Metanephros (tissue), 1 donor: ENCODE measurements around the gene SGTB. TPM values are rescaled to one million over a fixed set of nuclear protein-coding genes. Genes with fewer than 3 reads are reported as not detected.

Experiments
- total RNA-seq: library from RNA; depleted of rRNA; stranded (reverse); fragments of >200 nt; gene quantifications from one replicate; pipeline ENCODE4 v1.2.3, GENCODE V29; 2014

Gene SGTB, protein sequence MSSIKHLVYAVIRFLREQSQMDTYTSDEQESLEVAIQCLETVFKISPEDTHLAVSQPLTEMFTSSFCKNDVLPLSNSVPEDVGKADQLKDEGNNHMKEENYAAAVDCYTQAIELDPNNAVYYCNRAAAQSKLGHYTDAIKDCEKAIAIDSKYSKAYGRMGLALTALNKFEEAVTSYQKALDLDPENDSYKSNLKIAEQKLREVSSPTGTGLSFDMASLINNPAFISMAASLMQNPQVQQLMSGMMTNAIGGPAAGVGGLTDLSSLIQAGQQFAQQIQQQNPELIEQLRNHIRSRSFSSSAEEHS
- total RNA-seq: 5.5 TPM

DNA sequence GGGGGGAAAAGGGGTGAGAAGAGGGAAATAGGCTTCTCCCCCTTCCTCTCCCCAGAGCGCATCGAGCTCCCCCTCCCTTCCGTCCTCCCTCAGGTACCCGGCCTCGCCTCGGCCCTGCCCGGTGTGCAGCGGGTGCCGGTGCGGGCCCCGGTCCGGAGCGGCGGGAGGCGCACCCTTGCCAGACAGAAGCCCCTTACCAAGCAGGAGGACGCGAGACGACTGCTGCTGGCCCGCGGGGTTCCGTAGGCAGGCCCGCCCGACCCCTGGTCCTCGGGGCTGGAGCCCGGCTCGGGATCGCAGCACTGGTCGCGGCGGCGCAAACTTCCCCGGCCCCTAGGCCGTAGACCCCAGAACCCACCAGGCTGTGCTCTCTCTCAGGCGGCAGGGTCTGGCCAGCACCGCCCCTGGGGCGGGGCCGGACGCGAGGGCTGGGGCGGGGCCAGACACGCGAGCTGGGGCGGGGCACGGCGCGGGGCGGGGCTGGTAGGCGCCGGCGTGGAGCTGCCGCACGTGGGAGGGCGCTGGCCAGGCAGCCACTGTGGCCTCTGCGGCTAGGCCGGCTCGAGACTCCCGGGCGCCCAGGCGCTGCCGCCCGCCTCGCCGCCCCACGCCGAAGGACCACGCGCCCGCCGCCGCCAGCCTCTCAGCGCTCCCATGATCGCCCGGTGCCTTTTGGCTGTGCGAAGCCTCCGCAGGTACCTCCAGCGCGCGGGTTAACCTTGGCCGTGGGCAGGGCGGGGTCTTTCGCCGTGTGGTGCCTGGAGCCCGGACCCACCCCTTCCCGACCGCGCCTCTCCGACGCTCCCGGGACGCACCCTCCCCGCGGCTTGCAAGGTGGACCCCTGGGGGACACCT lies at the start of gene SGTB, which contains the start of gene NLN:
Gene SGTB (minus strand): TSS at position 390 of the 855 bp plus-strand sequence. CDS start 1,302 bp downstream, outside the sequence.
Gene NLN (plus strand): TSS at position 486 of the 855 bp plus-strand sequence. CDS start 169 bp downstream, at position 655.

DNA sequence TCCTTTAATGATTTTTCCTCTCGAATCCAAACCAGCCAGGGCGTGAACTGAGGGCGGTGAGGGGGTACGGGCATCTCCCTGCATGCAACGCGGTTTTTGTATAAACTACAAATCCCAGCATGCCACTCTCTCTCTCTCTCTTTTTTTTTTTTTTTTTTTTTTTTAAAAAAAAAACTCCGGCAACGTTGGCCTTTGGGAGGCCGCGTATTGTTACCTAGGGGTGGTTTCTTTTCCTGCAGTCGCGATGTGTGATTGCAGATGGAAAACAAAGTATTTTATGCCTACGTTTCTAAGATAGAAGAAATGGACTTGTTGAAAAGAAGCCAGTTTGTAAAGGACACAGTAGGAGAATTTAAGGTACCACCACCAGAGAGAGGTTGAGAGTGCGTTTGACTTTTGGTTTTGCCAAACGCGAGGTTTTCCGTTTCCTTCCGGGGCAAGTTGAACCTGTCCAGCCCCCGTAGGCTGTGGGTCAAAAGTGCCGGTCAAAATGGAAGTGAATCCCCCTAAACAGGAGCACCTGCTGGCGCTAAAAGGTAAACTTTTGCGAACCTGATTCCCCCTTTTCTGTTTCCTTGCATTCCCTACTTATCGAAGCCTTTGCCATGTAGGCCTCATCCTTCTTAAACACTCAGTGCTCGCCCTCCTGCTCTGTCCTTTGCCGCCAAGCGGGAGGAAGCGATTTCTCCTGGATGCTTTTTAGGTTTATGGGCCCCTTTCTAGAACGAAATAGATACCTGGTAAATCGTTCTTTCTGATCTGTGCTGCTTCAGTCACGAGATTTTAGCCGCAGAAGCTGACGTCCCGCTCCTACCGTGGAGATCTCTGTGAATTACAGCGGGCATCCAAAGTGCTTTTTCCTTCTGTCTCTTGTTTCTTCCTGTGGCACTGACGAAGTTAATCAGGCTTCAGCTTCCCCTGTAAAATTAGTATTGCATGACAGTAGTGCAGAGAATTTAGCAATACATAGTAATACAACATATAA lies 97.0 kb downstream of the SGTB start, which contains the start of the genes SHLD3 and TRAPPC13:
Gene SHLD3 (plus strand): TSS at position 457 of the 985 bp plus-strand sequence. CDS start 4,561 bp downstream, outside the sequence.
Gene TRAPPC13 (plus strand): TSS at position 457 of the 985 bp plus-strand sequence. CDS start 34 bp downstream, at position 491.

DNA sequence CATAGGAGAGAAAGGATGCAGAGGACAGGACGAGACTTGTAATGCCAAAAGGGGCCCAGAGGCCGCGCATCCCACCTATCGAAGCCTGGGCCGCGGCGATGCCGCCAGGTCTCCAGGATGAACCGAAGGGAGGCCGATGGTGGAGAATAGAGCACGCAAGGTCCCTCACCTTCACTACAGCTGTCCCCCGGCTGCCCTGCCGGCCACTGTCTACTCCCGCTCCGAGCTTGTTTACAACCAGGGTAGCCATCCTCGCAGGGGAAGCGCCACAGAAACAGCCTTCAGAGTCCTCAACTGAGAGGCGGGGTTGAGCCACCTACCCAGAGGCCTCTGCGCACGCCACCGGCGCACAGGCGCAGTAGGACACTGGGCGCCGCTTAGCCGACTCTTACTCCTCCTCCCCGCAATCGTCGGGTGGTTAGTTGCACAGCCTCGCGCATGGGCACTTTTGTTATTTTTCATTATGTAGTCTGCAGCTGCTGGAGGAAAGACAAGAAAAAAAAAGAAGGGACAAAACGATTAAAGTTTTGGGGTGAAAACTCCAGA lies 97.8 kb downstream of the SGTB start, which contains the start of gene TRIM23:
Gene TRIM23 (minus strand): TSS at position 309 of the 546 bp plus-strand sequence. CDS start 59 bp downstream, at position 250.

Other genes with a start within 250 kb of the SGTB start
- 7.6 TPM for gene ADAMTS6, start 240.2 kb downstream of the SGTB start, total RNA-seq
- gene CENPK, start 158.9 kb downstream of the SGTB start, total RNA-seq: 9.3 TPM
- gene PPWD1, start 158.8 kb downstream of the SGTB start, total RNA-seq: 59.8 TPM
- gene TRIM23, start 97.8 kb downstream of the SGTB start, total RNA-seq: 27.4 TPM
- gene SHLD3, start 97.1 kb downstream of the SGTB start, total RNA-seq: 3.6 TPM
- 26.4 TPM for gene TRAPPC13, start 97.1 kb downstream of the SGTB start, total RNA-seq
- gene NLN, start 96 bp upstream of the SGTB start, total RNA-seq: 19.9 TPM
- 126 TPM for gene ERBIN, start 204.5 kb upstream of the SGTB start, total RNA-seq